HCT116 (cell line): ENCODE results near the gene FMO5. TPM values are rescaled to one million over a fixed set of nuclear protein-coding genes. Genes with fewer than 3 reads are reported as not detected.

Experiments
- ATAC-seq: fragments of 200-7000 bp; cut with Tn5 transposase; 2 replicates; pipeline ENCODE4 v1.9.1; 2020; ENCODE audit warnings: mild to moderate bottlenecking, moderate library complexity
- BruUV-seq: library from RNA; stranded (reverse); fragments of 400-500 nt; replicated peaks from 2 replicates; lab custom pipeline; 2021; lab: Mats Ljungman, UMichigan
- CTCF ChIA-PET: fragments of 300-600 bp; sonication (Branson Sonifier 250); formaldehyde crosslinking; loops from one replicate; lab custom pipeline; 2021; ENCODE audit warnings: antibody characterized with exemption; lab: Charles Lee
- POLR2A ChIA-PET: fragments of 300-600, 350-600 bp; sonication (Branson Sonifier 250); formaldehyde crosslinking; loops from one replicate; lab custom pipeline; 2021; ENCODE audit warnings: antibody characterized with exemption; lab: Charles Lee
- RAD21 ChIA-PET, 2 experiments: fragments of 300-600 bp; sonication (Branson Sonifier 250); formaldehyde crosslinking; loops; one replicate each; lab custom pipeline; 2023; ENCODE audit warnings: low total read pairs in 2 of 2; ENCODE audit not compliant: uncharacterized antibody in 2 of 2, unreplicated experiment in 2 of 2, low non-redundant PET in 1 of 2; lab: Charles Lee
- DNase-seq: peaks from one replicate; pipeline ENCODE4 v3.0.0-alpha.2; 2010; ENCODE audit warnings: low read depth, low spot score
- H2AFZ ChIP-seq: fragments of 200-600 bp; shearing (Covaris generic), sonication (generic); 2 replicates; pipeline ENCODE4 v1.6.1; 2017; ENCODE audit warnings: low read depth, mixed run types, mixed read lengths, antibody characterized with exemption, low read length; ENCODE audit not compliant: poor library complexity, severe bottlenecking
- H3K27ac ChIP-seq: 2 replicates; pipeline ENCODE4 v1.5.1; 2012; ENCODE audit warnings: low read depth, low read length
- H3K27me3 ChIP-seq: fragments of 200-600 bp; sonication (generic); 2 replicates; pipeline ENCODE4 v1.6.1; 2016; ENCODE audit warnings: mixed run types, low read length, mixed read lengths; ENCODE audit not compliant: insufficient read depth
- H3K36me3 ChIP-seq, 2 experiments: fragments of 200-500 bp in 1 of 2; fragments of 200-600 bp in 1 of 2; sonication (Bioruptor generic) in 1 of 2; sonication (generic) in 1 of 2; 2 replicates each; pipeline versions ENCODE4 v1.5.1 to v1.6.1; 2014 to 2016; ENCODE audit warnings: low read length in 2 of 2, inconsistent platforms in 1 of 2, mixed read lengths in 1 of 2, mixed run types in 1 of 2; ENCODE audit not compliant: insufficient read depth in 2 of 2, control insufficient read depth in 1 of 2
- H3K4me1 ChIP-seq, 2 experiments: fragments of 200-600 bp in 1 of 2; sonication (generic) in 1 of 2; 2 replicates each; pipeline versions ENCODE4 v1.5.1 to v1.6.1; 2012 to 2017; ENCODE audit warnings: low read length in 2 of 2, inconsistent platforms in 1 of 2, mild to moderate bottlenecking in 1 of 2, mixed read lengths in 1 of 2, mixed run types in 1 of 2, moderate library complexity in 1 of 2; ENCODE audit not compliant: insufficient read depth in 2 of 2, control insufficient read depth in 1 of 2
- H3K4me2 ChIP-seq: fragments of 200-600 bp; sonication (generic); 2 replicates; pipeline ENCODE4 v1.6.1; 2017; ENCODE audit warnings: mixed run types, low read length, mixed read lengths
- H3K4me3 ChIP-seq, 2 experiments: fragments of 200-600 bp in 1 of 2; sonication (generic) in 1 of 2; replicated peaks in 1 of 2; 2 replicates each; pipeline ENCODE4 v1.5.1; 2011 to 2016; ENCODE audit warnings: low read length in 2 of 2, control low read depth in 1 of 2, low read depth in 1 of 2, mild to moderate bottlenecking in 1 of 2, mixed read lengths in 1 of 2, mixed run types in 1 of 2
- H3K79me2 ChIP-seq: fragments of 200-600 bp; sonication (generic); 2 replicates; pipeline ENCODE4 v1.6.1; 2017; ENCODE audit warnings: mild to moderate bottlenecking, mixed run types, low read length, moderate library complexity, mixed read lengths; ENCODE audit not compliant: insufficient read depth
- H3K9ac ChIP-seq: fragments of 200-600 bp; sonication (generic); 2 replicates; pipeline ENCODE4 v1.6.1; 2016; ENCODE audit warnings: low read length, mixed read lengths
- H3K9me2 ChIP-seq: fragments of 200-600 bp; sonication (generic), shearing (Covaris generic); 2 replicates; pipeline ENCODE4 v1.6.1; 2017; ENCODE audit warnings: mixed run types, mild to moderate bottlenecking, moderate library complexity; ENCODE audit not compliant: insufficient read depth
- H3K9me3 ChIP-seq, 2 experiments: fragments of 200-500 bp in 1 of 2; fragments of 200-600 bp in 1 of 2; sonication (Bioruptor generic) in 1 of 2; sonication (generic) in 1 of 2; 2 replicates each; pipeline ENCODE4 v1.6.1; 2014 to 2017; ENCODE audit warnings: low read length in 2 of 2, mixed read lengths in 2 of 2, inconsistent platforms in 1 of 2, low read depth in 1 of 2, mild to moderate bottlenecking in 1 of 2, mixed run types in 1 of 2, moderate library complexity in 1 of 2; ENCODE audit not compliant: control insufficient read depth in 1 of 2, insufficient read depth in 1 of 2
- H4K20me1 ChIP-seq: fragments of 200-600 bp; sonication (generic), shearing (Covaris generic); 2 replicates; pipeline ENCODE4 v1.6.1; 2017; ENCODE audit warnings: mixed run types, mild to moderate bottlenecking, moderate library complexity; ENCODE audit not compliant: insufficient read depth
- CBX3 ChIP-seq: IDR thresholded peaks from 2 replicates; pipeline ENCODE4 v1.6.1; 2012; ENCODE audit warnings: low read depth
- CEBPB ChIP-seq: IDR thresholded peaks from 2 replicates; pipeline ENCODE4 v1.6.1; 2012; ENCODE audit warnings: low read depth
- EZH2phosphoT487 ChIP-seq: fragments of 200-600 bp; IDR thresholded peaks from 2 replicates; pipeline ENCODE4 v1.6.1; 2018; ENCODE audit warnings: antibody characterized with exemption, borderline replicate concordance
- JUND ChIP-seq: IDR thresholded peaks from 2 replicates; pipeline ENCODE4 v1.6.1; 2012
- POLR2AphosphoS5 ChIP-seq: IDR thresholded peaks from 2 replicates; pipeline ENCODE4 v1.6.1; 2011; ENCODE audit warnings: mild to moderate bottlenecking, low read depth, low read length, moderate library complexity
- REST ChIP-seq: IDR thresholded peaks from 2 replicates; pipeline ENCODE4 v1.6.1; 2012; ENCODE audit warnings: low read depth
- SIN3A ChIP-seq: IDR thresholded peaks from 2 replicates; pipeline ENCODE4 v1.6.1; 2012; ENCODE audit warnings: low read depth
- SP1 ChIP-seq: IDR thresholded peaks from 2 replicates; pipeline ENCODE4 v1.6.1; 2012; ENCODE audit warnings: low read depth
- ZBTB33 ChIP-seq: IDR thresholded peaks from 2 replicates; pipeline ENCODE4 v1.6.1; 2011; ENCODE audit warnings: mild to moderate bottlenecking, low read length, moderate library complexity; ENCODE audit not compliant: insufficient replicate concordance; ENCODE audit errors: extremely low read depth
- intact Hi-C: fragments of 100-400 bp; cut with micrococcal nuclease; formaldehyde crosslinking; loops from 2 replicates; pipeline ENCODE4 v1.10.0; 2022
- total RNA-seq: library from RNA; stranded (reverse); gene quantifications from one replicate; pipeline ENCODE4 v1.2.1, GENCODE V29; 2021; ENCODE audit not compliant: unreplicated experiment

The FMO5 gene
- total RNA-seq, 1 experiment from 2014 or later, result 0.27 TPM

GRCh38 chr1:147260956-147261355 lies 35.8 kb upstream of the FMO5 start:
- Histone ChIP-seq H3K9ac (no peak overlapping the region), H3K9me2 (no peaks in the 10 kb centered on the region), H3K4me2 (no peak overlapping the region), H3K9me3 (no peaks in the 10 kb centered on the region), H3K4me1 (no peaks in the 10 kb centered on the region), H3K79me2 (peaks cover 21% of the 10 kb centered on the region), H3K36me3 (peaks cover 26 to 32% of the 10 kb centered on the region in 2 experiments; a peak in 3 of 4 replicates), H2AFZ (no peak overlapping the region), H3K4me3 (no peak overlapping the region), H3K27ac (no peak overlapping the region), H3K27me3 (no peaks in the 10 kb centered on the region), H4K20me1 (0 out of 2 replicates have a peak, but pooled peaks cover 2% of the 10 kb centered on the region)
- TSS peak; percentile 16 for BruUV-seq
- ChIA-PET POLR2A (no interaction called here), CTCF (no interaction called here), RAD21 (no interaction called here)
- intact Hi-C loops, result no loop called here
- TF ChIP-seq REST (no peak), SIN3A (no peak), EZH2phosphoT487 (no peak), CEBPB (no peak), ZBTB33 (no peak), POLR2AphosphoS5 (no peak), JUND (no peak), SP1 (no peak), CBX3 (no peak)
- DNase-seq (no peak), ATAC-seq (no peak)
